HG02642 (cell line): Measurements from ENCODE around the gene SND1.

Source experiments
- ATAC-seq: cut with Tn5 transposase; IDR thresholded peaks from one replicate; pipeline ENCODE4 v1.9.1; 2021; ENCODE audit warnings: mild to moderate bottlenecking; ENCODE audit not compliant: unreplicated experiment, poor library complexity

Gene SND1

DNA sequence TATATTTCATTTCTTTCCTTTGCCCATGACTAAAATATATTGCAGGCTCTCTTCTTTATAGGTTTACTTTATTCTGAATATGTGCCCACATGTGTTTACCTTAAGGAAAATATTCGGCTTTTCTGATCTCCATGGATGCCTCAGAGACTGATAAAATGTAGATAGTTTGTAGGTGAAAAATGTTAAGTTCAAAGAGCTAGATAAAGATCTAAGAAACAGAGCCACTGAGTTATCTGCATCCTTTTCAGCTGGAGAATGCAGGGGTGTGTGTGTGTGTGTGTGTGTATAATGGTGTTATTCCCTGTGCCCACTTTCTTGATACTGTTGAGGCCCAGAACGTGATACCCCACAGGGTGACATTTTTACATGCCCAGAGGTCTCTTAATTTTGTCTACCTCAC lies 228.5 kb downstream of the SND1 start:
- no peak for ATAC-seq

DNA sequence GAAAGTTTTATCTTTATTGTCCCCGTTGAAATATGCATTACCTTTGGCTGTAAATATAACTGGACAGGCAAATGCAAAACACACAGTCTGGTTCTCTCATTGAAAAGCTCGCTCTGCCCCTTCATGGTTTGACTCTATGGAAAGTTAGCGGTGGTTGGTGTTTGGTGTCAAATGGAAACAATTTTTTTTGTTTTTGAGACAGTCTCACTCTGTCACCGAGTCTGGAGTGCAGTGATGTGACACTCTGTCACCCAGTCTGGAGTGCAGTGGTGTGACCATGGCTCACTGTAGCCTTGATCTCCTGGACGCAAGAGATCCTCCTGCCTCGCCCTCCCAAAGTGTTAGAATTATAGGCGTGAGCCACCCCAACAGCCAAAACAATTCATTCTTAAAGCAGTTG lies 229.6 kb downstream of the SND1 start:
- peak; percentile 58 for ATAC-seq

DNA sequence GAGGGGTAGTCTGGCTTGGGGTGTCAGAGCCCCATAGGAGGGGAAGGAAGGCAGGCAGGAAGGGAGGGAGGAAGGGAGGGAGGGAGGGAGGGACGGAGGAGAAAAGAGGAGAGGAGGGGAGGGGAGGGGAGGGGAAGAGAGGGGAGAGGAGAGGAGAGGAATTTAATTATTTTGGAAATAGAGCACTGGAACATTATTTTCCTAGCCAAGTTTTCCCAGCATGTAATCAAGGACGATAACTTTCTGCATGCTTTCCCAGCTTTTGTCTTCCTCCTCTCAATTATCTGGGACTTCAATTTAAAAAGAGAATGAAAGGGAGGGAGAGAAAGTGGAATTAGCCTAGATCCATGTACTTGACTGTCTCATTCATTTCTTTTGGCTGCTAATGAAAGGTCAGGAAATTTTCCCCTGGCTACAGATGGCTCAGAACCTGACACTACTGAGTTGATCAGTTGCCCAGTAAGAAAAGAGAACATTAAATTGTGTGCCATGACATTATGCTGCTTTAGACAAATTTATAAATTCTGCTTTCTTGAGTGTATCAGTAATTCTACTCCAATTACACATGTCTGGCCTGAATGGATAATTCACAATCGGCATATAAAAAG lies 230.4 kb downstream of the SND1 start:
- ATAC-seq = no peak

DNA sequence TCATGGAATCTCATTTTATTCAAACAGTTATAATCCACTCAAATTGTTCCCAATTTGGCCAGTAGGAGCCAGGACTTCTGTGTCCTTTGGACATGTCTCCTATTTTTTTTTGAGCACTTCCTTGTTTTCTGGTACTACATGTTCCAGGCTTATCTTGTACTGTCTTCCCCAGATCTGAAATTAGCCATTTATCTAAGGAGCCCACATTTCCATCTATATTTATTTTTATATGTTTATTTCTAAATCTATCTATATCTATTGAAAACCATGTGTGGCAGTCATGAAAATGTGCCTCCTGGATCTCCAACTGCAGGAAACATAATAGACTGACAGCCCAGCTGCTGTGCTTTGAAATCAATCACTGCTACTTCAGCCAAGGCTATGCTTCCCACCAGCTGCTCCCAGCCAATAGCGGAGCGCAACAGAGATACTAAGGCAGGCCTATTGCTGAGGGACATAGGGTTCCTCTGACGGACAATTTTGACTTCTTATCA lies 232.1 kb downstream of the SND1 start:
- no peak for ATAC-seq

DNA sequence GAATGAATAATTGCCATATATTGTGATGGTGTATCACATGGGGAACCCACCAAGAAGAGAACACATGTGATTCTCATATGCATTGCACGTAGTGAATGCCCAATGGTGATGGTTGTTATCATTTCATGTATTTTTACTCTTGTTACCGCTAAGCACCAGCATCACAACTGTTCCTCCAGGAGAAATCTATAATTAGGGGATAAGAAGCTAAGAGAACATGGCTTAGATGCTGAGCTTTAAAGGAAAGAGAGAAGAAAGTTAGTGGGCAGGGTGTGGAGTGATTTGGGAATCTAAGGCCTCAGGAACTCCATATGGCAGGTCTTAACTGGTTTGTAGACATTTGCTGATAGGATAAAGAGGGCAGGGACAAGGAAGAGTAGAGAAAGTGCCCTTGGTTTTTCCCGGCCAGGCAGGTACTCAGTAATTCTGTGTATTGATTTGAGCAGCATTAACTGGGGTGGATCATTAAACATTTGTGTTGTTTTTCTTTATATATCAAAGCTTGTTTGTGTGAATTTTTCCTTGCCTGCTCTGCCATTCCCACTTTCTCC lies 233.3 kb downstream of the SND1 start:
- no peak for ATAC-seq

DNA sequence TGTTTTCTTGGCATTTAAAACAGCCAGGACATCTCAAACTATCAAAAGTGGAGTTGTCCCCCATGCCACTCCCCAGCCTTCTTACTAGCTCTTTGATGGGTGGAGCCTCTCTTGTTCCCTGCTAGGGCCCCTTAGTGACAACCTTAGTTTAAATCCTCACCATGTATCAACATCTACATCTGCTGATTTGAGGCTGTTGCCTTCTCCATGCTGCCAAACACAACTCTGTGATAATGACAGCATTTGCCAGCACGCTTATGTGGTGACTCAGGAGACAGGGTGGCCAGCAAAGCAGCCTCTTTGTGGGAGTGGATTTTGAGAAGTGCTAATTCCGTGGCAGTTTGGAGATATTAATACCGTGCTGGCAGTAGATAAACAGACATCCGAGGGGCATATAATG lies 233.8 kb downstream of the SND1 start:
- ATAC-seq = no peak

DNA sequence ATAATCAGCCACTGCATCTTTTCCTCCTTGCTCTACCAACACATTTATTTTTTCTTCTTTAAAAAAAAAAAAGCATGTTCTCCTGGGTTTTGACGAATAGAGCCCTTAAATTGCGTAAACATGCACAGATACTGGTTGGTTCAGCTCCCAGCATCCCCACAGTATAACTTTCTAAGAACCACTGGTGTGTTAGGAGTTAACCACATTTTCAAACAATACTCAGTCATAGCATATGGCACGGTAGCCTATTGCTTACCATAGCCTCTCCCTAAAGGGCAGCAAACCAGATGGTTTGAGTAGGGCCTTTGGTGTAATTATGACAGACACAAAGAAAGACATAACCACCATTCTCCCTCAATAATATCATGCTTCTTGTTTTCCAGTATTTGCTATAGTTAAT lies 234.3 kb downstream of the SND1 start:
- ATAC-seq = no peak

DNA sequence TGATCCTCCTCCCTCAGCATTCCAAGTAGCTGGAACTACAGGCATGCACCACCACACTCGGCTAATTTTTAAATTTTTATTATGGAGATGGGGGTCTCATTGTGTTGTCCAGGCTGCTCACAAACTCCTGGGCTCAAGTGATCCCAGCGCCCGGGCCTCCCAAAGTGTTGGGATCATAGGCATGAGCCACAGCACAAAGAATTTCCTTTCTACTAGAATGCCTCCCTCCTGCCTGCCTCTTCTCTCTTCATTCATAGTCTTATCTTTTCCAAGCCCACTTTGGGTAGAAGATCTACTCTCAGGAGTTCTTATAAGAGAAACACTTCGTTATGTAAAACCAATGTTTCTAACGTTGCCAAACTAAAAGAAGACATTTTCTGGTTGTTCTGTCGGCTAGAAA lies 235.1 kb downstream of the SND1 start:
- no peak for ATAC-seq

DNA sequence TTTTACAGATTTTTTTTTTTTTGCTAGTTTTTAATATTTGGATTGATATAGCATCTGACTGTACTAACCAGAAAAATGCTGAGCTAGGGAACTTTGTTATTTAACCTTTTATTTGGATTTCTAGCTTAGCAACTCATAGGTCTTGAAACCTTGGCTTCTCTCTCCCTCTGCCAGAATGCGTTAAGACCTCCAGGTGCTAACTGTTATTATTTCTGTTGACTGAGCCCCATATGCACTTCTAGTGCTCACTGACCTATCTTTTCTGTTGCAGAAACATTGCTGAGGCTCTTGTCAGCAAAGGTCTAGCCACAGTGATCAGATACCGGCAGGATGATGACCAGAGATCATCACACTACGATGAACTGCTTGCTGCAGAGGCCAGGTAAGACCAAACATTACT lies 235.6 kb downstream of the SND1 start:
- no peak for ATAC-seq

DNA sequence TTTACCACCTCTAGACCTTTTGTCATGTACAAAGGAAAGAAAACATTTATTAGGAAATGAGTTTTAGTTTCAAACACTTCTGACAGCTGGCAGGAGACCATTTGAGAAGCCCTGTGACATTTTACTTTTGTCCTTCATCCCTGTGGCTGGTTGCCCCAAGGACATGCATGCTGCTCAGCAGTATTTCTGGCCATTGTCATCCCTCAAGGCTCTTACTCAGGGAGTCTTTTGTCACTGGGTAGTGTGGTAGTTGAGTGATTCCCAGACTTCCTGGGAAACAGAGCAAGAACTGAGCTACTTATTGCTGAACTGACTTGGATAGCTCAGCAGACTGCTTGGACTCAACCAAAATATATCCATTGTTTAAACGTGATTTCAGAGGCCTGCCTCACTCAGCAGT lies 236.4 kb downstream of the SND1 start:
- ATAC-seq = no peak

DNA sequence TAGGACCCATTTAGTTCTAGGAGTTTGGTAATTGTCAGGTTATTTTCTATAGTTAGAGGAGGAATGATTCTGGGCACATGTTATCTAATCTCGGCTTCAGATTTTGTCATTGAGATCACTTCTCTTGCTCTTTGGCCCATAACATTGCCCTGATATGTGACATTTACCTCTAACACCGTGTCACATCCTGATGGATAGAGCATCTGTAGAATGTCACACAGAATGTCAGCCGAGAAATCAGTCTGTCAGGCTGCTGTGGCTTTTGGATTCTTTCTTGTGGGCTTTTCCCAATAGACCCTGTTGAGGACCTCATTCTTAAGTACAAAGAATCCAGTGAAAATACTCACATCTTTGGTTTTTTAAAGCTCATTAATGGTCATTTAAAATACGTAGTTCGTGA lies 236.8 kb downstream of the SND1 start:
- no peak for ATAC-seq

DNA sequence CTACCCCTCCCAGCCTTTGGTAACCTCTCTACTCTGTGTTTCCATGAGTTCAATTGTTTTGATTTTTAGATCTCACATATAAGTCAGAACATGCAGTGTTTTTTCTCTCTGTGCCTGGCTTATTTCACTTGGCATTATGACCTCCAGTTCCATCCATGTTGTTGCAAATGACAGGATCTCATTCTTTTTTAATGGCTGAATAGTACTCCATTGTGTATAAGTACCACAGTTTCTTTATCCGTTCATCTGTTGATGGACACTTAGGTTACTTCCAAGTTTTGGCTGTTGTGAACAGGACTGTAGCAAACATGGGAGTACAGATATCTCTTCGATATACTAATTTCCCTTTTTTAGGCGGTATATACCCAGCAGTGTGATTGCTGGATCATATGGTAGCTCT lies 237.7 kb downstream of the SND1 start:
- ATAC-seq = no peak

DNA sequence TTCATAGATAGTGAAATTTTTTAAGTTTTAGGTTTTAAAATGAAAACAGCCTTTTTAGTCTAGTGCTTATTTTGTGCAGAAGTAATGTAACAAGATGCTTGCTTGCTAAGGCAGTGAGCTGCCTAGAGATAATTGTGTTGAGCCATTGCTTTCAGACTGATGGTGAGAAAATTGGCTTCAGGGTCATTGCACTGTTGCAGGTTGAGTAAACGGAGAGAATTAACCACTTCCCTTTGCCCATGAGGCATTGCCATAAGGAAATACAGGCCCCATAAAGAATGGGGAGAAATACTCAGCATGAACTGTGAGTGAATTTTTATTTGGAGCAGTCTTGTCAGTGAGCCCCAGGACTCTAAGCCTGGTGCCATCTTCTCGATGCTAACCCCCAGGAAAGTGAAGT lies 238.7 kb downstream of the SND1 start:
- no peak for ATAC-seq

DNA sequence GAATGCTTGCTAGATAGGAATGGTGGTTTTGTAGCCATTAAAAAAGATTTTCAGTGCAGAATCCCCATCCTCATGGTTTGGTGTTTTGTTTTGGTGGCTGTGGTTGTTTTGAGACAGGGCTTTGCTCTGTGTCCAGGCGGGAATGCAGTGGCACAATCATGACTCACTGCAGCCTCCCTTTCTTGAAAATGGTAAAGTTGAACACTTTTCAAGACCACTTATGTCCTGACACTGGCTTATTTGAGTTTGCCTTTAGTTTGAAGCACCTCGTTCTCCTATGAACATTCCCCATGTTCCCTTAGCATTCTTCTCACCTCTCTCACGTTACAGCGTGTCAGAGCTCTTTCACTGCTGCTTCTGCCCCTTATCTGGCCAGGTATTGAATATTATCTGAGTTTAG lies 239.2 kb downstream of the SND1 start:
- no peak for ATAC-seq

DNA sequence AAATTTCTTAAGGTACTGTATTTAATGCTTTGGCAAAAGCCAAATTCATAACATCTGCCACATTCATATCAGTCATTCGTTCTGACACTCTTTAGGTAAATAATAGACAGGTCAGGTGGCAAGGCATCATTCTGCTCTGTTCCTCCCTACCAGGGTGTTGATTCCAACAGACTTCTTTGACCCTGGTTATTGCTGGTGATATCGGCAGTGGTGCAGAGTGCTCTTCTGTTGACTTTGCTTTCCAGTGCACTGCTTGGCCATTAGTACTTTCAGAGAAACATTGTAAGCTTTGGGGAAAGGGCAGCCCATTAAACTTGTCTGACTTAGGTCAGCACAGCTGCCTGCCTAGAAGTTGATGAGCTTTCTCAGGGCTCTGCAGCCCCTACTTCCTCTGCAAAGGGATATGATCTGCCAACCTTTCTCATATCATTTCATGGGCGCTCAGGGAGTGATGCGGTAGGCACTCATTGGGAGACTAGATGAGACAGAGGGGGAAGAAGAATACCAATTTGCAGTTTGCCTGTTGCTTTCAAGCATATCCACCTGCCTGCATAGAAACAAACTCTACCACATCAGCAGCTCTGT lies 240.0 kb downstream of the SND1 start:
- no peak for ATAC-seq

DNA sequence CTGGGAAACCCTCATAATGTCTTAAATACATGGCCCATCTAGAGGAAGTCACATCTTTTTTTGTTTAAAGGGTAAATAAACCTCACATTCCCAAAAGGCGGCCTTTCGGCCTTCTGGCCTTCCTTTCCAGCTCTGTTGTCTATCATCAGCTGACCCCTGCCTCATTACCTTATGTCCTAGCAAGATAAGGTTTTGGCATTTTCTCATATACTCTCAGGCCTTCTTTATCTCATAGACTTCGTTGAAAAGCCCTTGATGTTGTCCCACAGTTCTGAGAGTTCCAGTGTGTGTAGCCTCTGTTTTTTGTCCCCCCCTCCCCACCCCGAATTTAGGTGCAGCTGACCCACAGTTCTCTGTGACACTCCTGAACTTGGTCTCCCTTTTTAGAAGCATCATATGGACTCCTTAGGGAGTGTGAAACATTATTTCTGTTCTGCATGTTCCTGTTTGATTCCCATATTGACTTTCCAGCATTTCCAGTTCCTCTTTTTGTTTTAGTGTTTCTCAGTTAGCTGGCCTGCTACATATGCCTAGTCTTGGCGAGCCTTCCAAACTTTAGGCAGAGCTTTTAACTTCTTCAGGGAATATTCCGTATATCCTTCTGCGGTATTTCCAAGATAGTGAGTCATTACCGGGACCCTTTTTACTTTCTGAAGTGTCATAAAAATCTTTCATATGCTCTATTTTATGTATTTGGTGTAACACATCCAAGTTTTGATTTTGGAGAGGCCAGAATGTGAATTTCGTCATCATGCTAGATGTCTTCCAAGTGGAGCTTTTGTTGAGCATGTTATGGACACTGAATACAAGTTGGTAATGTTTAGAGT lies 240.7 kb downstream of the SND1 start:
- no peak for ATAC-seq

DNA sequence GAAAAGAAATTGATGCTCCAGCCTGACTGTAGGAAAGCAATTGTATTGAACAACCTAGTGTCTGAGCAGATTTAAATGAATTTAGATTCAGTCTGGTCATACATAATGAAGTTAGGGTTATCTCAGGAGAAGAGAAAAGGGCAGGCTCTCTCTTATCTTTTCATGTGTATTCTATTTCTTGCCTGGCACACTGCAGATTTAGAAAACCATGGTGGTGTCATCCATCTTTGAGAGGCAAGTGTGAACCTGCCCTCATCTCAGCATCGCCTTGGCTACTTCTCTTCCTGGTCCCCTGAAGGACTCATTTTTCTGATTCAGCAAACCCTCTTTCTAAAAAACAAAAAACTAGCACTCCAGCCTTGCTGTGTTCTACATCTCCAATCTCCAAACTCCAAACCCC lies 241.6 kb downstream of the SND1 start:
- ATAC-seq = no peak

DNA sequence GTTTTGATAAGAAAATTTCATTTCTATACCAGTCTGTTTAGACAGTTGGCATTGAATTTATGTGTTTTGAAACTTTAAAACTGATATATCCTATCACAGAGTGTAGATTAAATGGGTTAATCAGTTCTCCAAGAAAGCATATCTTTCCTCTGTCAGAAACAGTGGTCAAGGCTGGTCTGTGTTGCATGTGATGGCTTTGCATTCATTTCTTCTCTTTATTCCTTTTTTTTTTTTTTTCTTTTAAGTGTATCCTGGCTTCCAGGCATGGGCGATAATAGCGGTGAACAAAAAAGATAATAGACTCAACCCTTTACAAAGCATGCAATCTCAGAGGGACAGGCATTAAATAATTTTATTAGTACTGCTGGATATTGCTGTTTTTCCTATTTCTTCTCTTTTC lies 242.6 kb downstream of the SND1 start:
- ATAC-seq = no peak

DNA sequence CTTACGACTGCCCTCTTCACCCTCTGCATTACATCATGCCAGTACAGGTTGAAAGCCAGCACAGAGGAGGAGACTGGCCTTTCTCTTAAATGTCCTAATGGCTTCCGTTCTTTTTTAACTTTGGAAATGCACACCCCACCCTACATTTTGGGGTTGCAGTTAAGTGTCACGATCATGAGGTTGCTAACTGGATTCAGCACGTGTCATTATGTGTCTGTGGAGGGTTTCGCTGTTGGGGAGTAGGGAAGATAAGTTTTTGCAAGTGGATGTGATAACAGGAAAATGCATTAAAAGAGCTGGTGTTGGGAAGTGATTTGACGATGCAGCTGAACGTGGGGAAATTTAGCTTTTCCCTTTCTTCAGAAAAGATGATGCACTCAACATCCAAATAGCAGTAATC lies 243.4 kb downstream of the SND1 start:
- ATAC-seq = no peak

DNA sequence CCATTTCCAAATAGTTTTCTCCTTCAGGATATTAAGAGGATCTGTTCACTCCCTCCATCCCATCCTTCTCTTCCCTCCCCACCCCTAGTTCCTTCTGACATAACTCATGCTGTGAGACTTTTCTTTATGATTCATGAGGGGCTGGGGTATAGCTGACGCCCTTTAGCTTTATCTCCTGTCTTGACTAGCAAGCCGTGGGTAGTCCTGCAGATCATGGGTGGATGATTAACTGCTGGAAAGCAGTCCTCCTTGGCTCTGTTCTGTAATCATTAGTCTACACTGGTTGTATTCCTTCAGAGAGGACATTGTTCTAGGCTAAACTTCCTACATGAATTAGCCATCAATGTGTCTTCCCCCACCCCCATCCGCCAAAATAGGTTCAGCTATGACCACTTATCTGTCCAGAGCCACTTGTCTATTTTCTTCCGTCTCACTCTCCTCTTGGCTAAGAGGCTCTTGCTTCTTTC lies 243.9 kb downstream of the SND1 start:
- no peak for ATAC-seq

DNA sequence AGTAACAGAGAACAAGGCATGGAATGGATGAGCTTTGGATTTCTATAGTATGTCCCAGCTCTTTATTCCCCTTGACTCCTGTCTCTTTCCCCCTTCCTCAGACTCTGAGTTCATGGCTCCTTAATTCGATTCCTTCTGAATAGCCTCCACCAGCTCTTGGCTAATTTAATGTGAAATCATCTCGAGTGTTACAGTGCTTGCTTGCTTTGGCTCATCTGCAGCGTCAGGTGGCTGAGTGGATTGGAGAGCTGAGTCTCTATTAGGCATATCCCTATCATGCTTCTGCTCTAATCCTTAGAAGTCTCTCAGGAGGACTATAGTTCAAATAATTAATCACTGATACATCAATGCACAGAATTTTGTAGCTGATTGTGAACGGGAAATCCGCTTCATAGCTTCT lies 244.7 kb downstream of the SND1 start:
- no peak for ATAC-seq
